ENCODE measurements around the gene PPM1H. TPM values are rescaled to one million over a fixed set of nuclear protein-coding genes. Genes with fewer than 3 reads are reported as not detected.

PPM1H gene
- total RNA-seq, 1 donor, result 13.4 TPM

GRCh38 chr12:62718762-62719426 is 216.1 kb downstream of the PPM1H start:
- H2AFZ ChIP-seq (ENCODE audit: low read length), result no peak overlapping the region

GRCh38 chr12:62717643-62718042 is 217.3 kb downstream of the PPM1H start:
- Histone ChIP-seq H3K4me2 (ENCODE audit: insufficient read depth, low read length) (no peak overlapping the region), H2AFZ (ENCODE audit: low read length) (no peak overlapping the region), H3K4me1 (ENCODE audit: insufficient read depth, low read length) (peaks cover 14% of the 10 kb centered on the region), H3K4me3 (ENCODE audit: insufficient read depth, low read length) (no peak overlapping the region), H3K36me3 (ENCODE audit: insufficient read depth, low read length) (no peaks in the 10 kb centered on the region), H3K79me2 (ENCODE audit: insufficient read depth, low read length) (no peaks in the 10 kb centered on the region), H3K27me3 (ENCODE audit: insufficient read depth, low read length) (no peaks in the 10 kb centered on the region), H4K20me1 (ENCODE audit: insufficient read depth, low read length) (no peaks in the 10 kb centered on the region), H3K9me3 (ENCODE audit: low read depth, low read length) (no peaks in the 10 kb centered on the region), H3K27ac (ENCODE audit: low read depth, low read length) (no peak overlapping the region)
- TF ChIP-seq CTCF (IDR thresholded peaks at IDR 0.05; ENCODE audit: extremely low read depth, low read depth, low read length), result no peak
- no peak for DNase-seq (ENCODE audit: insufficient read length, low spot score, missing footprints)

More at GRCh38 chr12:62718762-62719426, 216.1 kb downstream of the PPM1H start:
- no peak for TF ChIP-seq CTCF (IDR thresholded peaks at IDR 0.05; ENCODE audit: extremely low read depth, low read depth, low read length)
- DNase-seq (ENCODE audit: insufficient read length, low spot score, missing footprints), result no peak
- Histone ChIP-seq H3K27me3 (ENCODE audit: insufficient read depth, low read length) (no peaks in the 10 kb centered on the region), H3K36me3 (ENCODE audit: insufficient read depth, low read length) (no peaks in the 10 kb centered on the region), H3K4me2 (ENCODE audit: insufficient read depth, low read length) (no peak overlapping the region), H3K27ac (ENCODE audit: low read depth, low read length) (no peak overlapping the region), H3K79me2 (ENCODE audit: insufficient read depth, low read length) (no peaks in the 10 kb centered on the region), H3K4me3 (ENCODE audit: insufficient read depth, low read length) (no peak overlapping the region), H3K4me1 (ENCODE audit: insufficient read depth, low read length) (peaks cover 24% of the 10 kb centered on the region), H3K9me3 (ENCODE audit: low read depth, low read length) (no peaks in the 10 kb centered on the region), H4K20me1 (ENCODE audit: insufficient read depth, low read length) (no peaks in the 10 kb centered on the region)

DNA sequence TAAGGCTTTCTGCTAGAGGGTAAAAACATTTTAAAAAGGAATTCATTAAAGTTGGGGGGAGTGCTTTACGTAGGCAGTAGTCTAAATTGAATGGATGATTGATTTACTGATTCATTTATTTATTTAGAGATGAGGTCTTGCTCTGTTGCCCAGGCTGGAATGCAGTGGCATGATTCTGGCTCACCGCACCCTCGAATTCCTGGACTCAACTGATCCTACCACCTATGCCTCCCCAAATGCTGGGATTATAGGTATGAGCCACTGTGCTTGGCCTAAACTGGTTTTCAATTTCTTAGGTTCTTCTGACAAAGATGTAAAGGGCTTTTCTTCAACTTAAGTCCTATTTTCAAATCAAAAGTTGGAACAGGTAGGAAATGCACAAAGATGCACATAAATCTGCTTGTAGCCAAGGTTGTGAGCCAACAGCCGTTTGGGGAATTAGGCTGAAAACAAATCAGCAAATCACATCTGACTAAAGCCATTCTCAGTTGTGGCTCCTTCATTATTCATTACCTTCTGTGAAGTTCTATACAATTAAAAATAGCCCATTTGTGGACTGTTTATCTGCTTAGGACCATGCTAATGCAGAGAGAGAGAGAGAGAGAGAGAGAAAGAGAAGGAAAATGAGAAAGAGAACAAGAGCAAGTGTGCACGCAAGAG is 218.0 kb downstream of the PPM1H start:
- H3K4me2 ChIP-seq (ENCODE audit: insufficient read depth, low read length), result no peak overlapping the region
- DNase-seq (ENCODE audit: insufficient read length, low spot score, missing footprints), result no peak

More for the DNA sequence above, 218.0 kb downstream of the PPM1H start:
- Histone ChIP-seq H3K4me1 (ENCODE audit: insufficient read depth, low read length) (peaks cover 13% of the 10 kb centered on the region), H4K20me1 (ENCODE audit: insufficient read depth, low read length) (no peaks in the 10 kb centered on the region), H2AFZ (ENCODE audit: low read length) (no peak overlapping the region), H3K79me2 (ENCODE audit: insufficient read depth, low read length) (no peaks in the 10 kb centered on the region), H3K4me3 (ENCODE audit: insufficient read depth, low read length) (no peak overlapping the region), H3K27me3 (ENCODE audit: insufficient read depth, low read length) (no peaks in the 10 kb centered on the region), H3K36me3 (ENCODE audit: insufficient read depth, low read length) (no peaks in the 10 kb centered on the region), H3K9me3 (ENCODE audit: low read depth, low read length) (no peaks in the 10 kb centered on the region), H3K27ac (ENCODE audit: low read depth, low read length) (peak overlapping the region; percentile 17)
- no peak for TF ChIP-seq CTCF (IDR thresholded peaks at IDR 0.05; ENCODE audit: extremely low read depth, low read depth, low read length)

All from osteoblast (primary cell).